Measurements from ENCODE around the gene AQP12B. TPM values are rescaled to one million over a fixed set of nuclear protein-coding genes. Genes with fewer than 3 reads are reported as not detected.
"Not testable (repeated sequence)": the region's sequence is repeated elsewhere in the genome, so short reads cannot be mapped to it uniquely, and the experiment has no call there.

The AQP12B gene
- total RNA-seq, 6 experiments from 2014 or later, result not detected

- H3K4me1 ChIP-seq; H3K4me3 ChIP-seq; H3K9me3 ChIP-seq; ATAC-seq; H3K27me3 ChIP-seq; H3K36me3 ChIP-seq; H3K27ac ChIP-seq; DNase-seq; intact Hi-C loops (cut with DNase I): not testable (repeated sequence)
- 10% methylated on average over 2 of the region's 11 CpGs for WGBS (ENCODE audit: insufficient coverage, low coverage, low lambda C conversion rate, missing lambda C conversion rate)
Observed at GRCh38 chr2:240680185-240680584, 2.5 kb downstream of the AQP12B start.

GRCh38 chr2:240678909-240679308 is 3.8 kb downstream of the AQP12B start:
- H3K9me3 ChIP-seq; H3K4me1 ChIP-seq; DNase-seq; H3K27me3 ChIP-seq; intact Hi-C loops (cut with DNase I); ATAC-seq; H3K4me3 ChIP-seq; H3K27ac ChIP-seq; H3K36me3 ChIP-seq: not testable (repeated sequence)
- no CpG with 5 or more reads among the region's 19 CpGs for WGBS (ENCODE audit: insufficient coverage, low coverage, low lambda C conversion rate, missing lambda C conversion rate)

- 53% methylated on average over 3 of the region's 14 CpGs for WGBS (ENCODE audit: insufficient coverage, low coverage, low lambda C conversion rate, missing lambda C conversion rate)
- H3K27ac ChIP-seq; ATAC-seq; H3K36me3 ChIP-seq; H3K4me3 ChIP-seq; H3K4me1 ChIP-seq; DNase-seq; H3K9me3 ChIP-seq; intact Hi-C loops (cut with DNase I); H3K27me3 ChIP-seq: not testable (repeated sequence)
Observed at GRCh38 chr2:240678043-240678442, 4.6 kb downstream of the AQP12B start.

GRCh38 chr2:240675345-240675744 is 7.3 kb downstream of the AQP12B start:
- H3K27ac ChIP-seq; H3K36me3 ChIP-seq; intact Hi-C loops (cut with DNase I); H3K4me3 ChIP-seq; H3K4me1 ChIP-seq; DNase-seq; H3K27me3 ChIP-seq; H3K9me3 ChIP-seq: not testable (repeated sequence)
- peak; percentile 27 to 55 (median 52) for ATAC-seq
- WGBS (ENCODE audit: insufficient coverage, low coverage, low lambda C conversion rate, missing lambda C conversion rate), result no CpG with 5 or more reads among the region's 24 CpGs

- H3K27ac ChIP-seq; H3K4me1 ChIP-seq; intact Hi-C loops (cut with DNase I); H3K27me3 ChIP-seq; H3K36me3 ChIP-seq; H3K4me3 ChIP-seq; ATAC-seq; H3K9me3 ChIP-seq; DNase-seq: not testable (repeated sequence)
- WGBS (ENCODE audit: insufficient coverage, low coverage, low lambda C conversion rate, missing lambda C conversion rate), result 26% methylated on average over 6 of the region's 16 CpGs
Observed at GRCh38 chr2:240674461-240675184, 8.1 kb downstream of the AQP12B start.

GRCh38 chr2:240672701-240673190 is 9.9 kb downstream of the AQP12B start:
- Histone ChIP-seq H3K4me3 (no peak overlapping the region), H3K27me3 (no peaks in the 10 kb centered on the region), H3K27ac (no peak overlapping the region), H3K9me3 (no peaks in the 10 kb centered on the region), H3K36me3 (no peaks in the 10 kb centered on the region), H3K4me1 (no peaks in the 10 kb centered on the region)
- intact Hi-C loops (cut with DNase I), result no loop called here
- 20% methylated on average over 1 of the region's 55 CpGs for WGBS (ENCODE audit: insufficient coverage, low coverage, low lambda C conversion rate, missing lambda C conversion rate)
- DNase-seq (no peak), ATAC-seq (peak in 2 of 4 donors; percentile 29 to 42)
- no peak for TF ChIP-seq CTCF (IDR thresholded peaks at IDR 0.05)
- no peak for TF ChIP-seq POLR2A (IDR thresholded peaks at IDR 0.05)

GRCh38 chr2:240672076-240672700 is 10.5 kb downstream of the AQP12B start:
- Histone ChIP-seq H3K4me3 (no peak overlapping the region), H3K36me3 (no peaks in the 10 kb centered on the region), H3K4me1 (no peaks in the 10 kb centered on the region), H3K9me3 (no peaks in the 10 kb centered on the region), H3K27ac (no peak overlapping the region), H3K27me3 (no peaks in the 10 kb centered on the region)
- WGBS (ENCODE audit: insufficient coverage, low coverage, low lambda C conversion rate, missing lambda C conversion rate), result 55% methylated on average over 28 of the region's 46 CpGs
- ATAC-seq (peak in 1 of 4 donors; percentile 6), DNase-seq (no peak)
- intact Hi-C loops (cut with DNase I), result no loop called here
- TF ChIP-seq POLR2A (IDR thresholded peaks at IDR 0.05) (no peak), CTCF (IDR thresholded peaks at IDR 0.05) (no peak)

All from right lobe of liver (tissue), 6 donors.